Keratinocyte (primary cell): Measurements from ENCODE around the gene AJUBA. TPM values are rescaled to one million over a fixed set of nuclear protein-coding genes. Genes with fewer than 3 reads are reported as not detected.

Source experiments
- DNase-seq: peaks from one replicate; pipeline ENCODE4 v3.0.0-alpha.2; 2011; ENCODE audit warnings: low read depth, missing footprints, low spot score
- FAIRE-seq: peaks from 2 replicates; lab custom pipeline; 2011; peaks lifted over from hg19 to GRCh38; lab: Jason Lieb, UNC
- H2AFZ ChIP-seq: 2 replicates; pipeline ENCODE4 v1.6.0; 2012; ENCODE audit warnings: low read length, control low read depth, inconsistent platforms; ENCODE audit not compliant: control insufficient read depth
- H3K27ac ChIP-seq: 2 replicates; pipeline ENCODE4 v1.5.1; 2011; ENCODE audit warnings: low read length; ENCODE audit not compliant: control insufficient read depth, insufficient read depth
- H3K27me3 ChIP-seq: 3 replicates; pipeline ENCODE4 v1.6.0; 2011; ENCODE audit warnings: low read length; ENCODE audit not compliant: control insufficient read depth, insufficient read depth; ENCODE audit errors: extremely low read depth
- H3K36me3 ChIP-seq, 2 experiments: 2 replicates in 1 of 2; 3 replicates in 1 of 2; pipeline ENCODE4 v1.5.1; 2011; ENCODE audit warnings: low read length in 2 of 2, mild to moderate bottlenecking in 1 of 2; ENCODE audit not compliant: control insufficient read depth in 2 of 2, insufficient read depth in 2 of 2; ENCODE audit errors: extremely low read depth in 1 of 2
- H3K4me1 ChIP-seq: 3 replicates; pipeline ENCODE4 v1.5.1; 2011; ENCODE audit warnings: low read length; ENCODE audit not compliant: control insufficient read depth, insufficient read depth; ENCODE audit errors: extremely low read depth
- H3K4me2 ChIP-seq: 3 replicates; pipeline ENCODE4 v1.6.0; 2011; ENCODE audit warnings: low read depth, low read length; ENCODE audit not compliant: control insufficient read depth, insufficient read depth; ENCODE audit errors: extremely low read depth
- H3K4me3 ChIP-seq, 3 experiments: fragments of 200-600 bp in 1 of 3; sonication (generic) in 1 of 3; 2 replicates in 2 of 3; 3 replicates in 1 of 3; pipeline ENCODE4 v1.5.1; 2011 to 2016; ENCODE audit warnings: low read length in 3 of 3, mild to moderate bottlenecking in 3 of 3, control low read depth in 2 of 3, inconsistent platforms in 1 of 3, low read depth in 1 of 3, mixed read lengths in 1 of 3, mixed run types in 1 of 3, moderate library complexity in 1 of 3; ENCODE audit not compliant: control insufficient read depth in 2 of 3, insufficient read depth in 2 of 3; ENCODE audit errors: extremely low read depth in 1 of 3
- H3K79me2 ChIP-seq: 2 replicates; pipeline ENCODE4 v1.6.0; 2012; ENCODE audit warnings: low read length; ENCODE audit not compliant: control insufficient read depth, insufficient read depth
- H3K9ac ChIP-seq: 3 replicates; pipeline ENCODE4 v1.6.0; 2011; ENCODE audit warnings: low read length; ENCODE audit not compliant: control insufficient read depth, insufficient read depth; ENCODE audit errors: extremely low read depth
- H3K9me1 ChIP-seq: 3 replicates; pipeline ENCODE4 v1.6.0; 2011; ENCODE audit warnings: low read length; ENCODE audit not compliant: control insufficient read depth, insufficient read depth; ENCODE audit errors: extremely low read depth
- H3K9me3 ChIP-seq: 2 replicates; pipeline ENCODE4 v1.5.1; 2012; ENCODE audit warnings: low read depth, low read length; ENCODE audit not compliant: control insufficient read depth
- H4K20me1 ChIP-seq: 3 replicates; pipeline ENCODE4 v1.6.0; 2011; ENCODE audit warnings: low read length; ENCODE audit not compliant: control insufficient read depth, insufficient read depth; ENCODE audit errors: extremely low read depth
- EZH2 ChIP-seq: IDR thresholded peaks from one replicate; pipeline ENCODE4 v1.6.1; 2012; ENCODE audit warnings: inconsistent platforms, mild to moderate bottlenecking, low read length, moderate library complexity
- dilution Hi-C: fragments of 300-500 bp; cut with MboI; formaldehyde crosslinking; loops from one replicate; pipeline ENCODE4 v1.7.0; 2020; ENCODE audit warnings: low sequenced_read_pairs; ENCODE audit not compliant: extremely low pct_ligation_motif_present
- polyA plus RNA-seq, 5 experiments: library from polyadenylated mRNA; depleted of rRNA in 3 of 5; stranded (reverse) in 3 of 5; stranded (forward) in 1 of 5; unstranded in 1 of 5; fragments of >200 nt; gene quantifications; 1 replicate in 1 of 5; 2 replicates in 3 of 5; 3 replicates in 1 of 5; pipeline versions ENCODE4 v1.2.1 to v1.2.3, GENCODE V29; 2011 to 2012; ENCODE audit warnings: missing spikeins in 2 of 5, low read depth in 1 of 5, low replicate concordance in 1 of 5
- TF ChIP-seq, protein P1 (sequence below), 3 experiments: IDR thresholded peaks in 1 of 3; conservative IDR thresholded peaks in 1 of 3; optimal IDR thresholded peaks in 1 of 3; 2 replicates in 2 of 3; 3 replicates in 1 of 3; pipeline versions ENCODE3 to v1.5.1; 2011; ENCODE audit warnings: low read length in 3 of 3, mild to moderate bottlenecking in 3 of 3, moderate library complexity in 2 of 3, control low read depth in 1 of 3, inconsistent platforms in 1 of 3; ENCODE audit not compliant: insufficient read depth in 2 of 3; ENCODE audit errors: extremely low read depth in 1 of 3

The AJUBA gene
- polyA plus RNA-seq, 1 donor (not counting 4 experiments of a cell fraction or from before 2014, with no cell fraction given) = 157 TPM

DNA sequence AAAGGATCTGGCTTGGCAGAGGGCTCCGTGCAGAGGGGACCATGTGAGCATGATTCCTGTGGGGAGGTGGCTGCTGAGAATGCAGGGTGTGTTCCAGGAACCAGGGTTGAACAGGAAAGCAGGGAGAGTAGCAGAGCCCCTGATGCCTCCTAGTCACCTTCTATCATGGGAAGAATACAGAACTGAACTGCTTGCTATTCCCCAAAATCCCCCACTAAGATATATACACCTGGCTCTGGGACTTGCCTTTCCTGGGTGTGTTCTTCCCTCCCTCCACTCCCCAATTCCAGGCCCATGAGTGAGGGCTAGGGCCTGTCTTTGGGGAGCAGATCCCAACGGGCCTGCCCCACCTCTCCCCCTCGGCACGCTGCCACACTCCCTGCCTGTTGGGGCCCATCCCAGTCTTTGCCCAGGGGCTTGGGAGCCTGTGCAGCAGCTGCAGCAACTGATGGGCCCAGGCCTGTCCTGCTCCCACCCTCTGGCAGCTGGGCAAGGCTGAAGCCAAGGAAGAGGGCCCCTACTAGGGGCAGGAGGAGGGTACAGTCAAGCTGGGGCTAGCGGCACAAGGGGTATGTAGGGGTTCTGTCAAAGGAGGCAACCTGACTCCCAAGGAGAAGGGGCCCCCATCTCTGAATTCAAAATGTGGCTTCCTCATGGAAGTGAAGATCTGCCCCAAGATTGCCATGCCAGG is 3.2 kb downstream of the AJUBA start:
- Histone ChIP-seq H3K4me2 (peak overlapping the region; percentile 96), H3K79me2 (peaks cover 56% of the 10 kb centered on the region), H3K27me3 (no peaks in the 10 kb centered on the region), H2AFZ (no peak overlapping the region), H3K27ac (peak overlapping the region; percentile 95), H3K9me3 (no peaks in the 10 kb centered on the region), H3K36me3 (peaks cover 21 to 47% of the 10 kb centered on the region in 2 experiments), H3K4me1 (peaks cover 49% of the 10 kb centered on the region), H4K20me1 (peaks cover 2% of the 10 kb centered on the region), H3K9me1 (no peaks in the 10 kb centered on the region), H3K9ac (peak overlapping the region; percentile 92), H3K4me3 (peak overlapping the region; percentile 80 to 99 (median 95))
- TF ChIP-seq, protein P1, sequence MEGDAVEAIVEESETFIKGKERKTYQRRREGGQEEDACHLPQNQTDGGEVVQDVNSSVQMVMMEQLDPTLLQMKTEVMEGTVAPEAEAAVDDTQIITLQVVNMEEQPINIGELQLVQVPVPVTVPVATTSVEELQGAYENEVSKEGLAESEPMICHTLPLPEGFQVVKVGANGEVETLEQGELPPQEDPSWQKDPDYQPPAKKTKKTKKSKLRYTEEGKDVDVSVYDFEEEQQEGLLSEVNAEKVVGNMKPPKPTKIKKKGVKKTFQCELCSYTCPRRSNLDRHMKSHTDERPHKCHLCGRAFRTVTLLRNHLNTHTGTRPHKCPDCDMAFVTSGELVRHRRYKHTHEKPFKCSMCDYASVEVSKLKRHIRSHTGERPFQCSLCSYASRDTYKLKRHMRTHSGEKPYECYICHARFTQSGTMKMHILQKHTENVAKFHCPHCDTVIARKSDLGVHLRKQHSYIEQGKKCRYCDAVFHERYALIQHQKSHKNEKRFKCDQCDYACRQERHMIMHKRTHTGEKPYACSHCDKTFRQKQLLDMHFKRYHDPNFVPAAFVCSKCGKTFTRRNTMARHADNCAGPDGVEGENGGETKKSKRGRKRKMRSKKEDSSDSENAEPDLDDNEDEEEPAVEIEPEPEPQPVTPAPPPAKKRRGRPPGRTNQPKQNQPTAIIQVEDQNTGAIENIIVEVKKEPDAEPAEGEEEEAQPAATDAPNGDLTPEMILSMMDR (optimal IDR thresholded peaks at IDR 0.05 in 1 of 3, IDR thresholded peaks at IDR 0.05 in 1 of 3, conservative IDR thresholded peaks at IDR 0.05 in 1 of 3; ENCODE audit: extremely low read depth in 1 of 3, insufficient read depth in 2 of 3, low read length in 3 of 3) = peak in 1 of 3 experiments; percentile 39
- no peak for TF ChIP-seq EZH2
- dilution Hi-C loops = no loop called here
- FAIRE-seq (peak; percentile 58), DNase-seq (peak; percentile 94)

DNA sequence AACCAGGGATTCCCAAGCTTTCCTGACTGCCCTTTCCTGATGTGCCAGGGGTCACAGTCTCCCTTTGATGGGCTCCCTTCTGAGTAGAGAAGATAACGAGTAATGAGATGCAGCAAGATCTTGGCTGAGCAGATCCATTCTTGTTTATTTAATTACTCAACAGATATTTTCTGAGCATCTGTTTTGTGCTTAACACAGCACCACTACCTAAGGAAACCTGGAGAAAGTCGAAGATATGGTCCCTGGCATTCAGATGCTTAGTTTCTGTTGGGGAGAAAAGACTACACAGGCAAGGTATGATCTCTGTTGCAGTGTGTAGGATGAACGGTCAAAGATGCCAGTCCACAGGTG is 3.9 kb downstream of the AJUBA start:
- Histone ChIP-seq H3K79me2 (peaks cover 55% of the 10 kb centered on the region), H3K27me3 (no peaks in the 10 kb centered on the region), H3K4me2 (peak overlapping the region; percentile 96), H3K36me3 (peaks cover 25 to 54% of the 10 kb centered on the region in 2 experiments), H3K4me3 (peak overlapping the region; percentile 65 to 95 (median 80)), H2AFZ (no peak overlapping the region), H3K27ac (peak overlapping the region; percentile 95), H3K4me1 (peaks cover 53% of the 10 kb centered on the region), H3K9ac (peak overlapping the region; percentile 92), H3K9me1 (no peaks in the 10 kb centered on the region), H4K20me1 (peaks cover 3% of the 10 kb centered on the region), H3K9me3 (no peaks in the 10 kb centered on the region)
- DNase-seq (no peak), FAIRE-seq (no peak)
- TF ChIP-seq, protein P1 (optimal IDR thresholded peaks at IDR 0.05 in 1 of 3, IDR thresholded peaks at IDR 0.05 in 1 of 3, conservative IDR thresholded peaks at IDR 0.05 in 1 of 3; ENCODE audit: extremely low read depth in 1 of 3, insufficient read depth in 2 of 3, low read length in 3 of 3) = no peak
- no peak for TF ChIP-seq EZH2
- dilution Hi-C loops = no loop called here
